HFFc6 (cell line): Measurements from ENCODE around the gene PTPN6. TPM values are rescaled to one million over a fixed set of nuclear protein-coding genes. Genes with fewer than 3 reads are reported as not detected.

Experiments used
- DNase-seq: peaks from one replicate; pipeline ENCODE4 v3.0.0-alpha.2; 2018
- H3K27ac Mint-ChIP-seq: 2 replicates; pipeline ENCODE4 v1.8.0; 2020; ENCODE audit warnings: mild to moderate bottlenecking, mixed read lengths
- H3K27me3 Mint-ChIP-seq: 2 replicates; pipeline ENCODE4 v1.8.0; 2021; ENCODE audit warnings: mild to moderate bottlenecking, moderate library complexity, mixed read lengths; ENCODE audit not compliant: insufficient read depth
- H3K36me3 Mint-ChIP-seq: 2 replicates; pipeline ENCODE4 v1.8.0; 2021; ENCODE audit warnings: low read depth, mixed read lengths
- H3K4me1 Mint-ChIP-seq: 2 replicates; pipeline ENCODE4 v1.8.0; 2020; ENCODE audit warnings: low read depth, mixed read lengths
- H3K4me3 Mint-ChIP-seq: 2 replicates; pipeline ENCODE4 v1.8.0; 2020; ENCODE audit warnings: mild to moderate bottlenecking, moderate library complexity, mixed read lengths
- H3K9me3 Mint-ChIP-seq: 2 replicates; pipeline ENCODE4 v1.8.0; 2020; ENCODE audit warnings: mild to moderate bottlenecking, mixed read lengths
- CTCF ChIP-seq: fragments of 200-600 bp; sonication (generic); IDR thresholded peaks from 2 replicates; pipeline ENCODE4 v1.5.0; 2021; ENCODE audit warnings: antibody characterized with exemption, mild to moderate bottlenecking
- total RNA-seq, 6 experiments: library from RNA; stranded (reverse); fragmentation: NEBNext Ultra II Directional; extraction: Animal tissue kit (Norgen Biotek cat#: 25700); gene quantifications; 2 replicates in 1 of 6; 3 replicates in 5 of 6; pipeline ENCODE4 v1.2.3, GENCODE V29; 2021

The PTPN6 gene
- total RNA-seq, 6 experiments from 2014 or later: not detected

GRCh38 chr12:6921996-6922946 is 28.9 kb upstream of the PTPN6 start:
- no peak for DNase-seq
- Mint-ChIP-seq H3K4me3 (no peak overlapping the region), H3K4me1 (peaks cover 44% of the 10 kb centered on the region), H3K27me3 (no peaks in the 10 kb centered on the region; the same call in 1 of the 2 replicates), H3K9me3 (no peaks in the 10 kb centered on the region), H3K36me3 (peaks cover 4% of the 10 kb centered on the region; the same call in 1 of the 2 replicates), H3K27ac (no peak overlapping the region)
- no peak for TF ChIP-seq CTCF

GRCh38 chr12:6923003-6923732 is 28.0 kb upstream of the PTPN6 start:
- TF ChIP-seq CTCF: no peak
- H3K4me3 Mint-ChIP-seq: no peak overlapping the region
- H3K9me3 Mint-ChIP-seq: no peaks in the 10 kb centered on the region
- H3K4me1 Mint-ChIP-seq: peaks cover 38% of the 10 kb centered on the region
- H3K27ac Mint-ChIP-seq: no peak overlapping the region
- DNase-seq: no peak
- no peaks in the 10 kb centered on the region for H3K36me3 Mint-ChIP-seq
- H3K27me3 Mint-ChIP-seq: no peaks in the 10 kb centered on the region; the same call in 1 of the 2 replicates

GRCh38 chr12:6923851-6924250 is 27.3 kb upstream of the PTPN6 start:
- H3K27me3 Mint-ChIP-seq: peaks cover 4% of the 10 kb centered on the region
- H3K36me3 Mint-ChIP-seq: peaks cover 4% of the 10 kb centered on the region
- DNase-seq: no peak
- H3K9me3 Mint-ChIP-seq: no peaks in the 10 kb centered on the region
- no peak overlapping the region for H3K4me3 Mint-ChIP-seq
- H3K4me1 Mint-ChIP-seq: peaks cover 38% of the 10 kb centered on the region
- no peak for TF ChIP-seq CTCF
- H3K27ac Mint-ChIP-seq: peak overlapping the region; percentile 99

GRCh38 chr12:6925239-6925539 is 26.0 kb upstream of the PTPN6 start:
- TF ChIP-seq CTCF: no peak
- Mint-ChIP-seq H3K4me3 (peak overlapping the region; percentile 89), H3K4me1 (peaks cover 48% of the 10 kb centered on the region), H3K9me3 (no peaks in the 10 kb centered on the region), H3K36me3 (peaks cover 16% of the 10 kb centered on the region), H3K27ac (peak overlapping the region; percentile 99), H3K27me3 (peaks cover 5% of the 10 kb centered on the region)
- DNase-seq: no peak

- Mint-ChIP-seq H3K27ac (peak overlapping the region; percentile 99), H3K36me3 (peaks cover 18% of the 10 kb centered on the region), H3K27me3 (peaks cover 5% of the 10 kb centered on the region), H3K4me1 (peaks cover 53% of the 10 kb centered on the region), H3K4me3 (peak overlapping the region; percentile 89), H3K9me3 (no peaks in the 10 kb centered on the region)
- no peak for TF ChIP-seq CTCF
- DNase-seq: peak; percentile 88
Observed at GRCh38 chr12:6925540-6926279, 25.4 kb upstream of the PTPN6 start.
